HL-60 (cell line): Measurements from ENCODE around the gene AGAP5.

Experiments
- GABPA ChIP-seq: IDR thresholded peaks from 2 replicates; pipeline ENCODE4 v1.6.1; 2012; ENCODE audit warnings: low read depth
- POLR2AphosphoS5 ChIP-seq: IDR thresholded peaks from 2 replicates; pipeline ENCODE4 v1.6.1; 2012; ENCODE audit warnings: low read depth
- TF ChIP-seq, protein P1 (sequence below): IDR thresholded peaks from one replicate; pipeline ENCODE4 v1.5.1; 2011; ENCODE audit warnings: low read length, control low read depth, inconsistent platforms; ENCODE audit not compliant: insufficient read depth
- TF ChIP-seq, protein P2 (sequence below): IDR thresholded peaks from 2 replicates; pipeline ENCODE4 v1.6.1; 2012; ENCODE audit warnings: low read depth; ENCODE audit not compliant: insufficient replicate concordance

DNA sequence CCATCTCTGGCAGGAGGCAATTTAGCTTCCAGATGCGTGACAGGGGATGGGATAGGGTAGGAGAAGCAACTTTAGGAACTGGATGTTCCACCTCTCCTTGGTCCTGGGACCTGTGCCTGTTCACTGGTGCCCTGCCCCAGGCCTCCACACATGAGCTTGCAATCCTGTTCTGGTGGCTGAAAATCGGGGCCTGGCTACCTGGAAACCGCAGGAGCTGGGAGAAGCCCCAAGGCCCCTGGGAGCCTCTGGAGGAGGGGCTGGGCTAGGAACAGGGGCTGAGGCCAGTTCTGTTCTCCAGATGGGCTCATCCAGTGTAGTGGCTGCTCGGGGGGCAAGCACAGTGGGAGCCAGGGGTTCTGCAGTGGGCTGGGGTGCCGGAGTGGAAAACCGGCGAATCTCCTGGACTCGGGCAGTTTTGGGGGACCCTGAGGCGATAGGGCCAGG lies 51.3 kb downstream of the AGAP5 start:
- TF ChIP-seq, protein P1, sequence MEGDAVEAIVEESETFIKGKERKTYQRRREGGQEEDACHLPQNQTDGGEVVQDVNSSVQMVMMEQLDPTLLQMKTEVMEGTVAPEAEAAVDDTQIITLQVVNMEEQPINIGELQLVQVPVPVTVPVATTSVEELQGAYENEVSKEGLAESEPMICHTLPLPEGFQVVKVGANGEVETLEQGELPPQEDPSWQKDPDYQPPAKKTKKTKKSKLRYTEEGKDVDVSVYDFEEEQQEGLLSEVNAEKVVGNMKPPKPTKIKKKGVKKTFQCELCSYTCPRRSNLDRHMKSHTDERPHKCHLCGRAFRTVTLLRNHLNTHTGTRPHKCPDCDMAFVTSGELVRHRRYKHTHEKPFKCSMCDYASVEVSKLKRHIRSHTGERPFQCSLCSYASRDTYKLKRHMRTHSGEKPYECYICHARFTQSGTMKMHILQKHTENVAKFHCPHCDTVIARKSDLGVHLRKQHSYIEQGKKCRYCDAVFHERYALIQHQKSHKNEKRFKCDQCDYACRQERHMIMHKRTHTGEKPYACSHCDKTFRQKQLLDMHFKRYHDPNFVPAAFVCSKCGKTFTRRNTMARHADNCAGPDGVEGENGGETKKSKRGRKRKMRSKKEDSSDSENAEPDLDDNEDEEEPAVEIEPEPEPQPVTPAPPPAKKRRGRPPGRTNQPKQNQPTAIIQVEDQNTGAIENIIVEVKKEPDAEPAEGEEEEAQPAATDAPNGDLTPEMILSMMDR: no peak
- no peak for TF ChIP-seq POLR2AphosphoS5
- TF ChIP-seq GABPA: no peak
- TF ChIP-seq, protein P2, sequence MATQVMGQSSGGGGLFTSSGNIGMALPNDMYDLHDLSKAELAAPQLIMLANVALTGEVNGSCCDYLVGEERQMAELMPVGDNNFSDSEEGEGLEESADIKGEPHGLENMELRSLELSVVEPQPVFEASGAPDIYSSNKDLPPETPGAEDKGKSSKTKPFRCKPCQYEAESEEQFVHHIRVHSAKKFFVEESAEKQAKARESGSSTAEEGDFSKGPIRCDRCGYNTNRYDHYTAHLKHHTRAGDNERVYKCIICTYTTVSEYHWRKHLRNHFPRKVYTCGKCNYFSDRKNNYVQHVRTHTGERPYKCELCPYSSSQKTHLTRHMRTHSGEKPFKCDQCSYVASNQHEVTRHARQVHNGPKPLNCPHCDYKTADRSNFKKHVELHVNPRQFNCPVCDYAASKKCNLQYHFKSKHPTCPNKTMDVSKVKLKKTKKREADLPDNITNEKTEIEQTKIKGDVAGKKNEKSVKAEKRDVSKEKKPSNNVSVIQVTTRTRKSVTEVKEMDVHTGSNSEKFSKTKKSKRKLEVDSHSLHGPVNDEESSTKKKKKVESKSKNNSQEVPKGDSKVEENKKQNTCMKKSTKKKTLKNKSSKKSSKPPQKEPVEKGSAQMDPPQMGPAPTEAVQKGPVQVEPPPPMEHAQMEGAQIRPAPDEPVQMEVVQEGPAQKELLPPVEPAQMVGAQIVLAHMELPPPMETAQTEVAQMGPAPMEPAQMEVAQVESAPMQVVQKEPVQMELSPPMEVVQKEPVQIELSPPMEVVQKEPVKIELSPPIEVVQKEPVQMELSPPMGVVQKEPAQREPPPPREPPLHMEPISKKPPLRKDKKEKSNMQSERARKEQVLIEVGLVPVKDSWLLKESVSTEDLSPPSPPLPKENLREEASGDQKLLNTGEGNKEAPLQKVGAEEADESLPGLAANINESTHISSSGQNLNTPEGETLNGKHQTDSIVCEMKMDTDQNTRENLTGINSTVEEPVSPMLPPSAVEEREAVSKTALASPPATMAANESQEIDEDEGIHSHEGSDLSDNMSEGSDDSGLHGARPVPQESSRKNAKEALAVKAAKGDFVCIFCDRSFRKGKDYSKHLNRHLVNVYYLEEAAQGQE: no peak
